Measurements from ENCODE around the gene GABRD.

GABRD gene

DNA sequence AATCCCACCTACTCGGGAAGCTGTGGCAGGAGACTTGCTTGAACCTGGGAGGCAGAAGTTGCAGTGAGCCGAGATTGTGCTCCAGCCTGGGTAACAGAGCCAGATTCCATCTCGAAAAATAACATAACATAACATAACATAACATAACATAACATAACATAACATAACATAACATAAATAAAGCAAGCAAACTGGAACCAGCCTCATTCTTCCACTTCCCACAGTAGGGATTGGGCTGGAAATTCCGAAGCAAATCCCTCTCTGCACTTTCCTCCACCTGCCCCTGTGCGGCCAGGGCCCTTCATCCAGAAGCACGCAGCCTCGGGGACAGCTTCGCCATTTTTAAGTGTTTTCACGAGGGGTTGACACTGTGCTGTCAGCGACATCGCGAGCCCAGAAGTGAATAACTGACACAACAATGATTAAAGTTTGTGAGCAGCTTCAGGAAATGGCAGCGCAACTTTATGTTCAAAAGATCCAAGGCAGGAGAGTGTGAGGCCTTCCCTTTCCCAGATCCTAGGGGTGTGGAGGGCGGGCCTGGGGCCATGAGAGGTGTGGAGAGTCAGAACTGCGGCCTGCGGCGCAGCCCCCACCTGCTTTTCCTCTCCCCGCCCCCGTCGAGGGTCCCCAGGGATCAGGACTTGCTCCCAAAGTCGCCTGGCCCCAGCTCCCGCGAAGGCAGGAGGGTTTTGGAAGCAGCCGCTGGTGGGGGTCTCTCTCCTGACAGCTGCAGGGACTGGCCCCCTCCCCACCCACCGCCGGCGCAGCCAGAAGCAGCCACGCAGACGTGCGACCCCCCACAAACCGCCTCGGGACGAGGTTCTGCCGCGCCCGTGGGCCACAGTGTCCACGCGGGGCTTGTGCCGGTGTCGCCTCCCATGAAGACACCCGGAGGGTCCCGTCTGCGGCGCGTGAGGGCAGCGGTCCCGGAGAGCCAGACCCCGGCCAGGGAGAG is 651 bp upstream of the GABRD start:
- no peak for FAIRE-seq

DNA sequence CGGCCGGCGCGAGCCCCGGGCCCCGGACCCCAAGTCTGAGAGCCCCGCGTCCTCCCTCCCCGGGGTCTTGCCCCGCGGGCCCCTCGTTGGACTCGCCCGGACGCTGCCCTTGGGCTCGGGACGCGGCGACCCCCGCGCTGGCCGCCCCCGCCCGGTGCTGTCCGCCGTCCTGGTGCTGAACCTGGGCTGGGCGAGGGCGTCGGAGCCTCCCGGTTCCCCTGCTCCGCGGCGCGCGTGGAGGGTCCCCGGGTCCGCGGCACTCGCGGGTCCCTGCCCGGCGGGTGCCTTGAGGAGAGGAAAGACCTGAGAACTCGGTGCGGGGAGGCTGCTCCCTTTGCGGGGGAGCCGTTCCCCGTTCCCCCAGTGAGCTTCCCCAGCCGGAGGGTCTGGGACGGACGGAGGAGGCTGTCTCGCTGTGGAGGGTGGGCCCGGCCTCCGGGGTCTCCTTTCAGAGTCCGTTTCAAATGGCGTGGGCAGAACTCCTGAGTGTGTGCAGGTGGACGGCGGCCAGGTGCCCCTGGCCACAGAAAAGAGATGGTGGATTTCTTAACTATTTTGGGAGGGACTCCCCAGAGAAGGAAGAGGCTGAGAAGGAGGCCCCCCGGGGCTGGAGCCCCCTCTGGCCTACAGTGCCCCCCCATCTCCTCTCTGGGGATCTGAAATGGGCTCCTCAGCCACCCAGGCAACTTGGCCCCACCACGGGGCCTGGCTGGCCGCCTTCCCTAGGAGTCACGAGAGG is 595 bp downstream of the GABRD start:
- no peak for FAIRE-seq

DNA sequence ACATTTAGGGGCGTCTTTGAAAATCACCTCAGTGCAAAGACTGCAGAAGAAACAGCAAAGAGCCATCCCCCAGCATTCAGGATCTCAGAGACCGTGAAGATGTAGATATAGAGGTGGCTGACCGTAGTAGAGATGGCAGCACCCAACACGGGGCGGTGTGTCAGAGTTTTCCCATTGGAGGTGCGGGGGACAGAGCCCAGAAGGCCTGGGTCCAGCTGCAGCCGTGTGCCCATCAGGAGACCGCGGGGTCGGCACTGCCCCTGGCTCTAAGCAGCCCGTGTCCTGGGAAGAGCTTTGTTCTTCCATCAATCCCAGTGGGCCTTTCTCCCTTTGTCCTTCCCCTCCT is 1.1 kb downstream of the GABRD start:
- FAIRE-seq: no peak

DNA sequence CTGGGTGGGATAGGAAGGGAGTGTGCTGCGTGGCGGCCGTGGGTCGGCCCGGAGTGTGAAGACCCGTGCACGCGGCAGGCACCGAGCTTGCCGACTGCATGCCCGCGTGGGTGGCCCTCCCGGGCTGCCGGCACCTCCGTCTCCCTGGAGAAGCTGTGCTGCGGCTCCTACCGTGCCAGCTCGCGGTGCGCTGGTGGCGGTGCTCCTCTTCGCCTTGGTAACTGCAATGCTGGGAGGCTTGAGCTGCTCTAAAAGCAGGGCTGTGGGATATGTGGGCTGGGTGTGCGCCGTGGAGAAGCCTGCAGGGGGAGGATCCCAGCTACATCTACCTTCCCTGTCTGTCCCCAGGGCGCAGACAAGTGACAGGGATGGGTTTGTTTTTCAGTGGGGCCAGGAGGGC is 2.4 kb downstream of the GABRD start:
- FAIRE-seq: no peak

DNA sequence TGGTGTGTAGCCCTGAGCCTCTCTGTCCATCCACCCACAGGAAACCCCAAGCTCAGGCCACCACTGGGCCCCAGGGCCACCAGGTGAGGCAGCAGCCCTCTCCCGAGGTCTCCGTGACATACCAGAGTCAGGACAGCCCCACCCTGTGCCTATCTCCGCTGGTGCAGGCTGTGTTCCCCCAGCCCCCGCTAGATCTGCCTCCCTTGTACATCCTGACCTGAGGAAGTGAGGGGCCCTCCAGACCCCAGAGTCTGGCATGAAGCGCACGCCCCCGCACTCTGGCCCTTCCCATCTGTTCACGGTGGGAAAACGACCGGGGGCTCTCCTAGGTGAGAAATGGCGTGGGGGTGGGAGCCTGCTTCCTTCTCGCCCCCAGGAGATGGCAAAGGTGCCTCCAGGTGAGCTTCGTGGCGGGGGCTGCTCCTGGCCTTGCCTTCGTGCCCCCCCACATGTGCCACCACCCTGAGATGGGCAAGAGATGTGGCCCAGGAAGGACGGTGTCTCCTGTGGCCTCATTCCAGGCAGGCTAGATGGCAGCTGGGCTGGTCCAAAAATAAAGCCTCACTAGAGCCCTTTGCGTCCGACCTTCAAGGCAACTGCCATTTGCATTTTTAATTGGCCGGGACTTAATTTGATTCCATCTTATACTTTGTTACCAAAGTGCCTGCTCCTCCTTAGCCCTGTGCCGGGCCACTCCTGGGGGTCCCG is 3.1 kb downstream of the GABRD start:
- FAIRE-seq: no peak

DNA sequence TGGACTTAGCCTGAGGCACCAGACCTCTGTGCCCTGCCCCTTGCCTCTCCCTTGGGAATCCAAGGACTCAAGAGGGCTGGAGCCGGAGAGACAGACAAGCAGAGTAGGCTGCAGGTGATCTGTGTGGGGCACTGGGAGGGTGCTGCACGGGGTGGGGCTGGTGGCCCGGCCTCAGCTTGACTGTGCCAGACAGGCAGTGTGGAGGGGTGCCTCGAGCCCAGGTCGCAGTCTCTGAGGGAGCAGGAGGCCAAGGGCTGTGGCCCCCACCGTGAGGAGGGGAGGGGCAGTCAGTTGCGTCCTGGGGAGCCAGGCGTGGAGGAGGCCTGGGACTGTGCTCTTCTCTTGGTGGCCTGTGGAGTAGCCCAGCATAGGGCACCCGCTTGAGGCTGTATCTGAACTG is 4.0 kb downstream of the GABRD start:
- no peak for FAIRE-seq

DNA sequence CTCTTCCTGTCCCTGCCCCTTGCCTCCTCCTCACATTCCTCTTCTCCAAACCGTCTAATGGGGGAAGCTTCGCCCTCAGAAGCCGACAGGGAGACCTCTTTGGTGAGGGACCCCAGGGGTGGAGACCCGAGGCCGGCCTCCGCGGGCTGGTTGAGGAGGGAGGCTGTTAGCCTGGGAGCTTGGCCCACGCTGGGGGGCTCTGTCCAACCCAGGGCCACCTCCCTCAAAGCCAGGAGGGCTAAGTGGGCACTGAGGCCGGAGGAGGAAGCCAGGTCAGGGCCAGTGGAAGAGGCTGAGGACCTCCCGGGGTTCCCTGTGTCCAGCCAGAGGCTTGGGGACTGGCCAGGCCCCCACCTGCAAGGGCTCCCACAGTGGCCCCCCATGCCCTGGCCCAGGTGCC is 5.3 kb downstream of the GABRD start:
- FAIRE-seq: no peak

DNA sequence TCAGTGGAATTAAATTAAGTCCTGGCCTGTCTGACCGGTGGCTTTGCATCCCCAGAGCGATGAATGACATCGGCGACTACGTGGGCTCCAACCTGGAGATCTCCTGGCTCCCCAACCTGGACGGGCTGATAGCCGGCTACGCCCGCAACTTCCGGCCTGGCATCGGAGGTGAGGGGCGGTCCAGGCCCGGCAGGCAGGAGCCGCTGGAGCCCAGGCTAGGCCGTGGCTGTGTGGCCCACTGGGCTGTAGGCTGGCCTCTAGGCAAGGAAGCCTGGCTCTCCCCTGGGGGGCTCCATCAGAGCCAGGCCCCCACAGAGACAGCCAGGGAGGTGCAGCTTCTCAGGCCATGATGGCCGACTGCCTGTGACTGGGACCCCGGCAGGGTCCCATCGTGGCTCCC is 5.7 kb downstream of the GABRD start:
- no peak for FAIRE-seq

DNA sequence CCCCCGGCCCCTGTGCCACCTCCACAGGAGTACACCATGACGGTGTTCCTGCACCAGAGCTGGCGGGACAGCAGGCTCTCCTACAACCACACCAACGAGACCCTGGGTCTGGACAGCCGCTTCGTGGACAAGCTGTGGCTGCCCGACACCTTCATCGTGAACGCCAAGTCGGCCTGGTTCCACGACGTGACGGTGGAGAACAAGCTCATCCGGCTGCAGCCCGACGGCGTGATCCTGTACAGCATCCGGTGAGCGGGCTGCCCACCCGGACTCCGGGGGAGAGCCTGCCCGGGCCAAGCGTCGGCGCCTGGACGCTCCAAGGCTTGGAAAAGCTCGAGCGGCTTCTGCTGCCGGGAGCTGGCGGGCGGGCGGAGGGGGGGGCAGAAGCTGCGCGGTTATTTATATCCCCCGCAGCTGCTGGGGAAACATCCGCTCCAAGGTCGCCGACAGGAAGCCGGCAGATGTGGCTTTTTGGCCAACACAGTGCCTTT is 6.4 kb downstream of the GABRD start:
- FAIRE-seq: no peak

DNA sequence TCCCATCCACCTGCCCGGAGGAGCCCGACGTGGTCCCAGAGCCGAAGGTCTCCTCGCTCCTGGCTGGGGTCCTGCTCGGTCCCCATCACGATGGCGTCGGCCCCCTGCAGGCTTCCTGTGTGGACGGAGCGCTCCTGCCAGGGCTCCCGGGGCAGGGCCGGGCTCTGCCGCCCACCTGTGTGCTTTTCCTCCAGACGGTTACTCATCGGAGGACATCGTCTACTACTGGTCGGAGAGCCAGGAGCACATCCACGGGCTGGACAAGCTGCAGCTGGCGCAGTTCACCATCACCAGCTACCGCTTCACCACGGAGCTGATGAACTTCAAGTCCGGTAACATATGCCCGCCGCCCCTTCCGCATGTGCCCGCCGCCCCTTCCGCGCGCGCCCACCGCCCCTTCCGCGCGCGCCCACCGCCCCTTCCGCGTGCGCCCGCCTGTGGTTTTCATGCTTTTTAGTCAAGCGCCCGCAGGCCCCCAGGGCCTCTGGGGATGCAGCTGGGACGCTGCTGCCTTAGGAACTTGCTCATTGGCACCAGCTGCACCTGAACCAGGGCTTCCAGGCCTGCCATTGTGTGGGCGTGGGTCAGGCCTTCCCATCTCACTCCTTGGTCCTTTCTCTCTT is 8.9 kb downstream of the GABRD start:
- FAIRE-seq: no peak

DNA sequence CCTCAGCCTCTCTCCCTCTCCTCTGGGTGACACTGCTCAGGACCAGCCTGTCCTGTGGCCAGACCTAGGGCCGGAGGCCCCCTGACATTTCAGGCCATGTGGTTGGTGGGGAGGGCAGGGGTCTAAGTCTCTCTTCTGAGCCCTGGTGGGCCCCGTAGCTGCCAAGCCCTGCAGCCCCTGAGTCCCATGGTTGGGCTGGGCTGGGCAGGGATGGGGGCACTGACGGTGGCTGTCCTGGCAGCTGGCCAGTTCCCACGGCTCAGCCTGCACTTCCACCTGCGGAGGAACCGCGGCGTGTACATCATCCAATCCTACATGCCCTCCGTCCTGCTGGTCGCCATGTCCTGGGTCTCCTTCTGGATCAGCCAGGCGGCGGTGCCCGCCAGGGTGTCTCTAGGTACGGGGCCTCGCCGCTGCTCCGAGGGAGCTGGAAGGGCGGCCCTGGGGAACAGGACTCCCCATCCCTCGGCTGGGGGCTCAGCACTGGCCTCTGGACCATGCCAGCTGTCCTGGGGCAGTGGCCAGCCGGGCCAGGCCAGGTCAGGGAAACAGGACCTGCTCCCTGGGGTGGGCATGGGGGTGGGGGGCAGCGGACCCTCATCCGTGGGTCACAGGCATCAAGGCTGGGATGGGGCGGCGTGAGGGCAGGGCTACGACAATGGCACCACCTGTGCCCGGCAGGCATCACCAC is 9.9 kb downstream of the GABRD start:
- FAIRE-seq: no peak

DNA sequence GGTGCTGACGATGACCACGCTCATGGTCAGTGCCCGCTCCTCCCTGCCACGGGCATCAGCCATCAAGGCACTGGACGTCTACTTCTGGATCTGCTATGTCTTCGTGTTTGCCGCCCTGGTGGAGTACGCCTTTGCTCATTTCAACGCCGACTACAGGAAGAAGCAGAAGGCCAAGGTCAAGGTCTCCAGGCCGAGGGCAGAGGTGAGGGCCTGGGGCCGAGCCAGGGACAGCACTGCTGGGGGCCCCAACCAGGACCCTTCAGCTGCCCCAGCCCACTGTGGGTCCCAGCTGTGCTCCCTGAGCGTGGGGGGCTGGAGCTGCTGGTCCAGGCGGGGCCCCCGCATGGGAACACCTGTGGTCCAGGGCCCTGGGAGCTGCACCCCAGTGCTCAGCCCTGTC is 10.4 kb downstream of the GABRD start:
- FAIRE-seq: no peak

DNA sequence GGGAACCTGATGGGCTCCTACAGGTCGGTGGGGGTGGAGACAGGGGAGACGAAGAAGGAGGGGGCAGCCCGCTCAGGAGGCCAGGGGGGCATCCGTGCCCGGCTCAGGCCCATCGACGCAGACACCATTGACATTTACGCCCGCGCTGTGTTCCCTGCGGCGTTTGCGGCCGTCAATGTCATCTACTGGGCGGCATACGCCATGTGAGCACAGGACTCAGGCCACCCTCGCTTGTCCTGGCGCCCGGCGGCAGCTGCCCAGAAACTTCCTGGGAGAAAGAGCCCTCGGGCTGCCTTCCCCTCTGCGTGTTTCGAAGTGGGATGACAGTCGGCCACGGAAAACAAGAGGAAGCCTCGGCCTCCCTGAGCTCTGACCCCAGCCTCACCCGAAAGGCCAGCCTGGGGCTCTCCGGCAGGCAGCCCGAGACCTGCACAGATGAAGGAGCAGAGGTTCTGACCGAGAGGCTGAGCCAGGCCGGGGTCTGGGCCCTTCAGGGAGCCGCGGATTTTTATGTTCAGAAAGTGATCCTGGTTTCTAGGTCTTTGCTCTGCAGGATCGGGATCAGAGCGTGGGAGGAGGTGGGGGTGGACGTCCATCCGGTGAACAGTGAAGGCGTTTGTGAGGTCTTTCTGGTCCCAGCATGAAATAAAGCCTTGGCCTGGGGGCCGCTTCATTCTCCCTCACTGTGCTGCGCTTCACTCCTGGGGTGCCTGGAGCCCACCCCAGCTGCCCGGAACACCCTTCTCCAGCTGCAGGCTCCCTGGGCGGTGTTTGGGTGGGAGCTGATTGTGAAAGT is 11.1 kb downstream of the GABRD start:
- FAIRE-seq: no peak

DNA sequence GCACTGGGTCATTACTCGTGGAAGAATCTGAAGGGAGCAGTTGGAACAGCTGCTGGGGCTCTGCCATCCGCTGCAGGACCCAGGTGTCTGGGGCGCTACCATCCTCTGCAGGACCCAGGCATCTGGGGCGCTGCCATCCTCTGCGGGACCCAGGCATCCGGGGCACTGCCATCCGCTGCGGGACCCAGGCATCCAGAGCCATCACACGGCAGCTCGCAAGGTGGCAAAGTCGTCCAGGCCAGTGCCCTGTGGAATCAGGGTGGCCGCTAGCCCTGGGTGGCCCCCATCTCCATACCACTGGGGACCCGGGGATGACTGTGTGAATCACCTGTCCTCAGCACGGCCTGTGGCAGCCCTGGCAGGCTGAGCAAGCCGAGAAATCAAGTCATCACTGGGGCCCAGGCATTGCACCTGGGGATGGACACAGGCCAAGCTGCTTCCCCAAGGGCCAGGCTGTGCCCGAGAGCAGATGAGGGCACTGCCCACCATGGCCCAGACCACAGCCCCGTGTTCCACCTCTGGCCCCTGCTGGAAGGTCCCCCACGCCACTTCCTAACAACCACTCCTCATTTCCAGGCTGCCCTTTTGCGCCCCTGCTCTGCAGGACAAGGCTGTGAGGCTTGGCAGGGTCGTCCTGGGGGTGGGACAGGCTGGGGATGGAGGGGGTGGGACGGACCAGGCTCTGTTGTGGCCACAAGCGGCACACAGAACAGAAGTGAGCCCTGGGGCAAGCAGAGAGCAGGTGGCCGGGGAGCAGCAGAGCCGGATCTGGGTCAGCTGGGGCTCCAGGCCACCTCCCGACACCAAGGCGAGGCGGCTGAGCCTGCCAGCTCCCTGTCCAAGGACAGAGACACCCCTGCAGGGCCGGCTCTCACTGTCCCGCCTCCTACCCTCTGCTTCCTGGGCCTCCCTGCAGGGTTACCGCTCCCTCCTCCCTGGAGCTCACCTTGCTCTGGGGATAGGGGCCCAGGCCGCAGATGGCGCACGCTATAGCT is 12.7 kb downstream of the GABRD start:
- no peak for FAIRE-seq

DNA sequence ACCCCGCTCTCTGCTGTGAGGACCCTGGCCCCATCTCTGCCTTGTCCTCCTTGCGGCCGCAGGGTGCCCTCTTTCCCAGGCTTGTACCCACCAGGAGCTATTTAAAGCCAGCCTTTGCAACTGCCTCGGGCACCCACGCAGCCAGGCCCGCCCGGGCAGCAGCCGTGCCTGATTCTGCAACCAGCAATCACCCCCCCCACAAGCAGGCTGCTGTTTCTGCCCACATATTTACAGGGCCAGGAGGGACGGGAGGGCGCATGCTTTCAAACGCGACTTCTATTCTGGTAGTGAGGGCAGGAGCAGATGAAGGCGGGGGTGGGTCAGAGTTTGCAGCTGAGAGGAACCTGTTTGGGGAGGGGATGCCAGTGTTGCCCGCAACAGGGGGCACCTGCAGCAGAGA is 13.6 kb downstream of the GABRD start:
- no peak for FAIRE-seq

DNA sequence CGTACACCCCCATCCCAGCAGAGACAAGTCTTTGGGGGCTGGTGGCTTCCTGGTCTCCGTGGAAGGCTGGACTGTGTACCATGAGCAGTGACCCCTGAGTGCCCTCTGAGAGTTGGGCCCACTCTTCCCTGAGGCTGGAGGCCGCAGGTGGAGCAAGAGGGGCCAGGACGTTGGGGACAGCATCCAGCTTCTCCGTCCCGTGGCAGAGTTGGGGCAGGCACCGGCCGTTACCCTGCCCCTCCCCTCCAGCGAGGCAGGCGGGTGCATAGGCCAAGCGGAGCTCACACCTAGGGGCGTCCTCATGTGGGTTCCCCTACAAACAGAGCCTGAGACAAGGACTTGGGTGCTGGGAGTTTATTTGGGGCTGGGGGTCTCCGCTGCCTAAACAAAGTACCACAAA is 14.0 kb downstream of the GABRD start:
- FAIRE-seq: no peak

DNA sequence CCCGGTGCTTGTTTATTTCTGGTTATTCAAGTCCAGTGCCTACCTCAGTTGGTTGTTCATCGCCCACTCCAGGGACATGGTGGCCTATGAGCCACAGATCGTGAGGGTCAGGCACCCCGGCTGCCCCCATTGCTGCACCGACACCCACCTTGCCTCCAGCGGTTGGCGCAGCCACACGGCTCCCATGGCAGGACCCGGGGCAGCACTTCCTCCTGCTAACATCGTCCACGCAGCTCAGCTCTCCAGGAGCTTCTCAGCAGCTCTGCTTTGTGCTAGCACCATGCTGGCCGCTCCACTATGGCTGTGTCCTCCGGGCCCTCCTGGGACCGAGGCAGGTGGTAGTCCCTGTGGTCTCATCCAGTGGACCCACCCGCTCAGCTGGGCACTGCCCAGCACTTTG is 17.1 kb downstream of the GABRD start:
- no peak for FAIRE-seq

DNA sequence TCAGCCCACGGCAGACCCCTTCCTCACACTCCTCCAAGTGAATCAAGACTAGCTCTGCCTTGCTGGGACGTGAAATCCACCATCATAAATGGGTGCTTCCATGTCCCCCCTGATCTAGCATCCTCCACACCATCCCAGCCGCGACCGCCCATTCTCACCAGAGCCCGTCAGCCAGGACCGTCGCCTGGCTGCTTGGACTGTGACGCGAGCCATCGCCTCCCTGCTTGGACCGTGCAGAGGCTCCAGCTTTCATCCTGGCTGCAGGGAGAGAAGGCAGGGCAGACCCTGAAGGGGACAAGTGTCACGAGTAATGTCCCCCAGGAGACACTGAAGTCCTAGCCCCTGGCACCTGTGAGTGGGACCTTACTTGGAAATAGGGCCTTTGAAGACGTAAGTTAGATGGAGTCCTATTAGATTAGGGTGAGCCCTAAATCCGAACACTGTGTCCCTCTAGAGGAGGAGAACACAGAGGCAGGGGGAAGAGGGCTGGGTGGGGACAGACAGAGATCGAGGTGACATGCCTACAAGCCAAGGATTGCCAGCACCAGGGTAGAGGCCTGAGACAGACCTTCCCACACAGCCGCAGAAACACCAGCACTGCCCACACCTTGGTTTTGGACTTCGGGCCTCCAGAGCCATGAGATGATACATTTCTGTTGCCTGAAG is 18.3 kb downstream of the GABRD start:
- FAIRE-seq: no peak

DNA sequence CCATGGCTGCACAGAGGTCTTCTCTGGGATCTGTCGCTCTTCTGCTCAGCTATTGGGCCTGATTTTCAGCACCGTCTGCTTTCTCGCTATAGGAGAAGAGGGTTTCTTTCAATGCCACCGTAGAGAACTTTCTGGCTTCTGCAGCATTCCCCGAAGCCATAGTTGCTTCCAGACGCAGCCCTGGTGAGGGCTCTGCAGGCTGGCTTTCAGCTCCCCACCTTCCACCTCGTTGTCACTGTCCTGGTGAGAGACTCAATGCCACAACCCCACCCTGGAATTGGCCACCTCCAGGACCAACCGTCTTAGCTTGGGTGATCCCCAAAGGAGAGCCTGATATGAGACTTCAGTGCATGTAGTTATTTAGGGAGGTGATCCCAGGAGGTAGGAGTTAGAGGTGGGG is 19.1 kb downstream of the GABRD start:
- FAIRE-seq: no peak

DNA sequence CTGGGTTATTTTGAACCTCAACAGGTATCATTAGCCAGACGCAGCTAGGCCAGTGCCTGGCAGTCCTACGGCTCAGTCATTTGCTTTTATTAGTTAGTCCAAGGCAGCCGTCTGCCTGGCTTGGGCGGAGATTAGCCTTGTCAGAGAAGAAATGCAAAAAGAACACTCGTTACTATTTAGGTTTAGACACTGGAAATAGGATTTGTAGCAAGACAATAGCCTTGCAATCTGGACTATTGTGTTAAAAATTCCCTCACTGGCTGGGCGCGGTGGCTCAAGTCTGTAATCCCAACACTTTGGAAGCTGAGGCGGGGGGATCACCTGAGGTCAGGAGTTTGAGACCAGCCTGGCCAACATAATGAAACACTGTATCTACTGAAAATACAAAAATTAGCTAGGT is 20.1 kb downstream of the GABRD start:
- FAIRE-seq: no peak

All from TTC549 (cell line).